K562 (cell line): ENCODE data around the gene GRM2.

ENCODE experiments used
- ADNP ChIP-seq: fragments of 200-800 bp; sonication (Bioruptor generic); IDR thresholded peaks from 2 replicates; pipeline ENCODE4 v1.6.1; 2016; ENCODE audit warnings: missing genetic modification characterization, missing compliant biosample characterization
- ETS1 ChIP-seq: conservative IDR thresholded peaks from 2 replicates; pipeline ENCODE4 v1.6.1; 2011; ENCODE audit warnings: low read depth, mild to moderate bottlenecking, low read length; ENCODE audit not compliant: control insufficient read depth
- MEF2A ChIP-seq: IDR thresholded peaks from 2 replicates; pipeline ENCODE4 v1.6.1; 2011; ENCODE audit warnings: low read depth, mild to moderate bottlenecking, low read length, moderate library complexity; ENCODE audit not compliant: control insufficient read depth
- POLR2A ChIP-seq: fragments of 450-650 bp; conservative IDR thresholded peaks from 2 replicates; pipeline ENCODE4 v1.6.1; 2016
- POLR2AphosphoS5 ChIP-seq: IDR thresholded peaks from 2 replicates; pipeline ENCODE4 v1.6.1; 2011; ENCODE audit warnings: mild to moderate bottlenecking, low read depth, low read length, moderate library complexity; ENCODE audit not compliant: control insufficient read depth, insufficient read depth
- RUNX1 ChIP-seq: sonication (generic); IDR thresholded peaks from 2 replicates; pipeline ENCODE4 v1.6.1; 2016; ENCODE audit warnings: antibody characterized with exemption, low read depth
- SREBF2 ChIP-seq: sonication (generic); formaldehyde crosslinking; IDR thresholded peaks from 2 replicates; pipeline ENCODE4 v1.4.0; 2020; ENCODE audit warnings: mild to moderate bottlenecking, missing genetic modification reagents
- TEAD4 ChIP-seq, 2 experiments: sonication (generic) in 1 of 2; formaldehyde crosslinking in 1 of 2; IDR thresholded peaks; 2 replicates each; pipeline versions ENCODE4 v1.6.1 to v1.8.0; 2012 to 2022; ENCODE audit warnings: borderline replicate concordance in 1 of 2, inconsistent platforms in 1 of 2, low read length in 1 of 2, mild to moderate bottlenecking in 1 of 2, missing genetic modification reagents in 1 of 2
- ZNF311 ChIP-seq: fragments of 250-450 bp; sonication (Bioruptor Pico); IDR thresholded peaks from 2 replicates; pipeline ENCODE4 v1.4.0; 2020; ENCODE audit warnings: mild to moderate bottlenecking, moderate library complexity
- ZZZ3 ChIP-seq: fragments of 450-650 bp; IDR thresholded peaks from 2 replicates; pipeline ENCODE4 v1.6.1; 2016; ENCODE audit warnings: antibody characterized with exemption, mild to moderate bottlenecking, moderate library complexity
- TF ChIP-seq, protein P1 (sequence below): sonication (generic); formaldehyde crosslinking; IDR thresholded peaks from 2 replicates; pipeline ENCODE4 v1.8.0; 2022; ENCODE audit warnings: mild to moderate bottlenecking, low read depth, missing genetic modification reagents
- TF ChIP-seq, protein P2 (sequence below): fragments of 250-450 bp; sonication (Bioruptor Pico); IDR thresholded peaks from 2 replicates; pipeline ENCODE4 v1.8.0; 2021; ENCODE audit warnings: moderate library complexity, mild to moderate bottlenecking, inconsistent platforms
- TF ChIP-seq, protein P3 (sequence below), 3 experiments: IDR thresholded peaks in 2 of 3; conservative IDR thresholded peaks in 1 of 3; 2 replicates each; pipeline ENCODE4 v1.5.1; 2011 to 2012; ENCODE audit warnings: low read length in 3 of 3, mild to moderate bottlenecking in 3 of 3, control low read depth in 2 of 3, improper control_type of control experiment in 1 of 3, inconsistent platforms in 1 of 3, low read depth in 1 of 3, mixed read lengths in 1 of 3, moderate library complexity in 1 of 3; ENCODE audit not compliant: insufficient read depth in 2 of 3
- TF ChIP-seq, protein P4 (sequence below): sonication (generic); formaldehyde crosslinking; IDR thresholded peaks from 2 replicates; pipeline ENCODE4 v1.8.1; 2023; ENCODE audit warnings: missing genetic modification reagents, mild to moderate bottlenecking, borderline replicate concordance

GRCh38 chr3:51687431-51688205 lies 19.2 kb upstream of the GRM2 start:
- TF ChIP-seq, protein P1, sequence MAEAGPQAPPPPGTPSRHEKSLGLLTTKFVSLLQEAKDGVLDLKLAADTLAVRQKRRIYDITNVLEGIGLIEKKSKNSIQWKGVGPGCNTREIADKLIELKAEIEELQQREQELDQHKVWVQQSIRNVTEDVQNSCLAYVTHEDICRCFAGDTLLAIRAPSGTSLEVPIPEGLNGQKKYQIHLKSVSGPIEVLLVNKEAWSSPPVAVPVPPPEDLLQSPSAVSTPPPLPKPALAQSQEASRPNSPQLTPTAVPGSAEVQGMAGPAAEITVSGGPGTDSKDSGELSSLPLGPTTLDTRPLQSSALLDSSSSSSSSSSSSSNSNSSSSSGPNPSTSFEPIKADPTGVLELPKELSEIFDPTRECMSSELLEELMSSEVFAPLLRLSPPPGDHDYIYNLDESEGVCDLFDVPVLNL (CRISPR knock-in tag) = no peak
- TF ChIP-seq ZNF311 (CRISPR knock-in tag) (no peak), ADNP (no peak), SREBF2 (no peak), ETS1 (no peak), POLR2AphosphoS5 (no peak), TEAD4 (IDR thresholded peaks at IDR 0.05; ENCODE audit: low read length) (no peak), TEAD4 (CRISPR knock-in tag; IDR thresholded peaks at IDR 0.05; ENCODE audit: borderline replicate concordance) (no peak), POLR2A (no peak), MEF2A (no peak), RUNX1 (no peak), ZZZ3 (no peak)
- TF ChIP-seq, protein P2, sequence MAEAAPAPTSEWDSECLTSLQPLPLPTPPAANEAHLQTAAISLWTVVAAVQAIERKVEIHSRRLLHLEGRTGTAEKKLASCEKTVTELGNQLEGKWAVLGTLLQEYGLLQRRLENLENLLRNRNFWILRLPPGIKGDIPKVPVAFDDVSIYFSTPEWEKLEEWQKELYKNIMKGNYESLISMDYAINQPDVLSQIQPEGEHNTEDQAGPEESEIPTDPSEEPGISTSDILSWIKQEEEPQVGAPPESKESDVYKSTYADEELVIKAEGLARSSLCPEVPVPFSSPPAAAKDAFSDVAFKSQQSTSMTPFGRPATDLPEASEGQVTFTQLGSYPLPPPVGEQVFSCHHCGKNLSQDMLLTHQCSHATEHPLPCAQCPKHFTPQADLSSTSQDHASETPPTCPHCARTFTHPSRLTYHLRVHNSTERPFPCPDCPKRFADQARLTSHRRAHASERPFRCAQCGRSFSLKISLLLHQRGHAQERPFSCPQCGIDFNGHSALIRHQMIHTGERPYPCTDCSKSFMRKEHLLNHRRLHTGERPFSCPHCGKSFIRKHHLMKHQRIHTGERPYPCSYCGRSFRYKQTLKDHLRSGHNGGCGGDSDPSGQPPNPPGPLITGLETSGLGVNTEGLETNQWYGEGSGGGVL (CRISPR knock-in tag) = no peak
- TF ChIP-seq, protein P3, sequence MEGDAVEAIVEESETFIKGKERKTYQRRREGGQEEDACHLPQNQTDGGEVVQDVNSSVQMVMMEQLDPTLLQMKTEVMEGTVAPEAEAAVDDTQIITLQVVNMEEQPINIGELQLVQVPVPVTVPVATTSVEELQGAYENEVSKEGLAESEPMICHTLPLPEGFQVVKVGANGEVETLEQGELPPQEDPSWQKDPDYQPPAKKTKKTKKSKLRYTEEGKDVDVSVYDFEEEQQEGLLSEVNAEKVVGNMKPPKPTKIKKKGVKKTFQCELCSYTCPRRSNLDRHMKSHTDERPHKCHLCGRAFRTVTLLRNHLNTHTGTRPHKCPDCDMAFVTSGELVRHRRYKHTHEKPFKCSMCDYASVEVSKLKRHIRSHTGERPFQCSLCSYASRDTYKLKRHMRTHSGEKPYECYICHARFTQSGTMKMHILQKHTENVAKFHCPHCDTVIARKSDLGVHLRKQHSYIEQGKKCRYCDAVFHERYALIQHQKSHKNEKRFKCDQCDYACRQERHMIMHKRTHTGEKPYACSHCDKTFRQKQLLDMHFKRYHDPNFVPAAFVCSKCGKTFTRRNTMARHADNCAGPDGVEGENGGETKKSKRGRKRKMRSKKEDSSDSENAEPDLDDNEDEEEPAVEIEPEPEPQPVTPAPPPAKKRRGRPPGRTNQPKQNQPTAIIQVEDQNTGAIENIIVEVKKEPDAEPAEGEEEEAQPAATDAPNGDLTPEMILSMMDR (IDR thresholded peaks at IDR 0.05 in 2 of 3, conservative IDR thresholded peaks at IDR 0.05 in 1 of 3; ENCODE audit: insufficient read depth in 2 of 3, low read depth in 1 of 3, low read length in 3 of 3) = no peak
- TF ChIP-seq, protein P4, sequence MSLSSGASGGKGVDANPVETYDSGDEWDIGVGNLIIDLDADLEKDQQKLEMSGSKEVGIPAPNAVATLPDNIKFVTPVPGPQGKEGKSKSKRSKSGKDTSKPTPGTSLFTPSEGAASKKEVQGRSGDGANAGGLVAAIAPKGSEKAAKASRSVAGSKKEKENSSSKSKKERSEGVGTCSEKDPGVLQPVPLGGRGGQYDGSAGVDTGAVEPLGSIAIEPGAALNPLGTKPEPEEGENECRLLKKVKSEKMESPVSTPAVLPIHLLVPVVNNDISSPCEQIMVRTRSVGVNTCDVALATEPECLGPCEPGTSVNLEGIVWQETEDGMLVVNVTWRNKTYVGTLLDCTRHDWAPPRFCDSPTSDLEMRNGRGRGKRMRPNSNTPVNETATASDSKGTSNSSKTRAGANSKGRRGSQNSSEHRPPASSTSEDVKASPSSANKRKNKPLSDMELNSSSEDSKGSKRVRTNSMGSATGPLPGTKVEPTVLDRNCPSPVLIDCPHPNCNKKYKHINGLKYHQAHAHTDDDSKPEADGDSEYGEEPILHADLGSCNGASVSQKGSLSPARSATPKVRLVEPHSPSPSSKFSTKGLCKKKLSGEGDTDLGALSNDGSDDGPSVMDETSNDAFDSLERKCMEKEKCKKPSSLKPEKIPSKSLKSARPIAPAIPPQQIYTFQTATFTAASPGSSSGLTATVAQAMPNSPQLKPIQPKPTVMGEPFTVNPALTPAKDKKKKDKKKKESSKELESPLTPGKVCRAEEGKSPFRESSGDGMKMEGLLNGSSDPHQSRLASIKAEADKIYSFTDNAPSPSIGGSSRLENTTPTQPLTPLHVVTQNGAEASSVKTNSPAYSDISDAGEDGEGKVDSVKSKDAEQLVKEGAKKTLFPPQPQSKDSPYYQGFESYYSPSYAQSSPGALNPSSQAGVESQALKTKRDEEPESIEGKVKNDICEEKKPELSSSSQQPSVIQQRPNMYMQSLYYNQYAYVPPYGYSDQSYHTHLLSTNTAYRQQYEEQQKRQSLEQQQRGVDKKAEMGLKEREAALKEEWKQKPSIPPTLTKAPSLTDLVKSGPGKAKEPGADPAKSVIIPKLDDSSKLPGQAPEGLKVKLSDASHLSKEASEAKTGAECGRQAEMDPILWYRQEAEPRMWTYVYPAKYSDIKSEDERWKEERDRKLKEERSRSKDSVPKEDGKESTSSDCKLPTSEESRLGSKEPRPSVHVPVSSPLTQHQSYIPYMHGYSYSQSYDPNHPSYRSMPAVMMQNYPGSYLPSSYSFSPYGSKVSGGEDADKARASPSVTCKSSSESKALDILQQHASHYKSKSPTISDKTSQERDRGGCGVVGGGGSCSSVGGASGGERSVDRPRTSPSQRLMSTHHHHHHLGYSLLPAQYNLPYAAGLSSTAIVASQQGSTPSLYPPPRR = no peak
